GM21825 (cell line): Measurements from ENCODE around the gene ACP1.

Source experiments
- ATAC-seq: cut with Tn5 transposase; IDR thresholded peaks from one replicate; pipeline ENCODE4 v1.9.1; 2021; ENCODE audit warnings: mild to moderate bottlenecking, moderate library complexity; ENCODE audit not compliant: unreplicated experiment

Gene ACP1

DNA sequence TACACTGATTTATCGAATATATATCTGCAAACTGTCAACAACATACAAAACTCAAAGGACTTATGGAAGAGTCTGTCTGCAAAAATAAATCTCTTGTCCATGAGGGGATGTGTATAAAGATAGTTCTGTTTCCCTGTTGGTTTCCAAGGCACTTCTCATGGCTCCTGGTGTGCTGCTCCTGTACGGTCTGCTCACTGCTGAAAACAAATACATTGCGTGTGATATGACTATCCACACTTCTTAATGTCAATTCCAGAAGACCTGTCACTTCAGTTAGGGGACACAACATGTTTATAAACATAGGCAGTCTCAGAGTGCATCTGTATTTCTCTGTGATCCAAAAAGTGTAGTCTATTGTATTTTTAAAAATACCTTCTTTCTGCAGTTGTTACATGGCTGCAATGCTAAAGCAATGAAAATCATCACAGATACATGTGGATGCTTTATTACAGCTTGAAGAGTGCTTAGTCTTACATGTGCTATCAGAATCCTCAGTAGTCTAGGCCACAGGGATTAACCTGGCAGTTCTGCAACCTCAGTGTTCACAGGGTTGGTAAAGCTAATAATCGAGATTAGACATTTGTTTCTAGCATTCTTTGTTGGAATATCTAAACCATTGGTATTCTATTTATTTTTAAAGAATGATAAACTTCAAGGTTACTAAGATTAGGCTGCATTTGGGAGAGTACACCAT lies 15.4 kb downstream of the ACP1 start:
- no peak for ATAC-seq

DNA sequence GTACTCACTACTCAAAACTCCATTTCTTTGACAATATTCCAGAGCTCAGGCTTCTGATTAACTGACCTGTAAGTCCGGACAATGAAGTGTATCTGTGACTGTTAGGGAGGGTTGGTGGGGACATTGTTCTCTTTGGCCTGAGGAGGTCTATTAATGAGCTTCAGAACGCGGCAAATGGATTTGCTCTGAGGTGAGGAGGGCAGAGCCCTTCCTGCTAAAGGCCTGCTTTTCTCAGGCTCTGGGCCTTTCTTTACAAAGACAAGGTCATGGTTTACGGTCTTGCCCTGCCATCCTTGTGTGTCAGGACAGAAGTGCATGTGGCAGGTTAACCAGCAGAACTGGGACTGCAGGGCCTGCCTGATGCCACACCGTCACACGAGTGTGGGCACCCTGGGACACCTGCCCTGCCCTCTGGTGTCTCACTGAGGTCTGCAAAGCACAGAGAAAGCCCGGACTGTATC lies 15.9 kb downstream of the ACP1 start:
- no peak for ATAC-seq

DNA sequence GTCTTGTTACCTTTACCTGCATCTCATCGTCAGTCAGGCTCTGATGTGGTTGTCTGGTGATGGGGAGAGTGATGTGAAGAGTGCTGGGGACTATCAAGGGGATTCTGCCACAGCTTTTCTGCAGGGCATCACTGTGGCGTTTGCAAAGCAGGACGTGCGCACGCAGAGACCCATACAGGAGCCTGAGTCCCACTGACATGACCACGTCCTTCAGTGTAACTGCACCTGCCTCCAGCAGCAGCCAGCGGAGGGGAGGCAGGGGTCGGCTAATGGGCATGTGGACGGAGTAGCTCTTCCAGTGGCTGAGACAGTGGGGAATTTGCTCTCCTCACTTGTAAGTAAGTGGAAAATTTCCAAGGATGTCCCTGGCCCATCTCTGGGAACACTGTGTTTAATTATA lies 16.6 kb downstream of the ACP1 start:
- no peak for ATAC-seq

DNA sequence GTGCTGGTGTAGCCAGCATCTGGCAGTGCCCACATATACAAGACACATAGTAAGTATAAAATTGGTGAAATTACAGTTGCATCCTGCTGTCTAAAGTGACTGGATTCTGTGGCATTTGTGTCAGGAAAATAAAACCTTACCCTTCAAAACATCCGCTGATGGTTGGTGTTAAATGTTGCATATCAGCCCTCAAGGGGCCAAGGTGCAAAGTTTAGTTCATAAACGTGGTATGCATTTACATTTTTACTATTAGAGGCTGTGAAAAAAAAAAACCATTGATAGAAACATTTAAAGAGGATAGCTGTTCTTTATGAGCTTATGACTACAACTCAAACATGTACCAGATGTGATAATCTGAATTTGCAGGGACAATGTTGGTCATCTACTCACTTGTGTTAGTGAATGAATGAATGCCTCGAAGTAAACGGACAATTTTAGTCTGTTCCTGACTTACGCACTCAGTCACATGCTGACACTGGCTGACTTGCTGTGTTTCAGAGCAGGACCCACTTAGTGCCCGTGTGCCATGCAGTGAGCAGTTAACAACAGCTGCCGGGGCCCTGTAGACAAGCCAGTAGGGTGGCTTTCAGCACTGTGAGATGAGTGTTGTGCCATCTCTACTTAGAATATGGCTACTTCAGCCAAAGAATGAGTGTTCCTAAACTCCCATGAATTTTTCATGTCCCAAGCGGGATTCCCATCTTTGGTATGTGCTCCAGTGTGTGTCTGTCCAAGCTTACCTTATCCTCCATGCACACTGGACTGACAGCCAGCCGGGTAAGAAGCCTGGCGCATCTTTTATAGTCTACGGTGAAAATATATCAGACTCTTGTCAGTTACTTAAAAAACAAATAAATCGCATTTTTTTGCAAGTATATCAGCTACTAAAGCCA lies 17.9 kb downstream of the ACP1 start:
- no peak for ATAC-seq

DNA sequence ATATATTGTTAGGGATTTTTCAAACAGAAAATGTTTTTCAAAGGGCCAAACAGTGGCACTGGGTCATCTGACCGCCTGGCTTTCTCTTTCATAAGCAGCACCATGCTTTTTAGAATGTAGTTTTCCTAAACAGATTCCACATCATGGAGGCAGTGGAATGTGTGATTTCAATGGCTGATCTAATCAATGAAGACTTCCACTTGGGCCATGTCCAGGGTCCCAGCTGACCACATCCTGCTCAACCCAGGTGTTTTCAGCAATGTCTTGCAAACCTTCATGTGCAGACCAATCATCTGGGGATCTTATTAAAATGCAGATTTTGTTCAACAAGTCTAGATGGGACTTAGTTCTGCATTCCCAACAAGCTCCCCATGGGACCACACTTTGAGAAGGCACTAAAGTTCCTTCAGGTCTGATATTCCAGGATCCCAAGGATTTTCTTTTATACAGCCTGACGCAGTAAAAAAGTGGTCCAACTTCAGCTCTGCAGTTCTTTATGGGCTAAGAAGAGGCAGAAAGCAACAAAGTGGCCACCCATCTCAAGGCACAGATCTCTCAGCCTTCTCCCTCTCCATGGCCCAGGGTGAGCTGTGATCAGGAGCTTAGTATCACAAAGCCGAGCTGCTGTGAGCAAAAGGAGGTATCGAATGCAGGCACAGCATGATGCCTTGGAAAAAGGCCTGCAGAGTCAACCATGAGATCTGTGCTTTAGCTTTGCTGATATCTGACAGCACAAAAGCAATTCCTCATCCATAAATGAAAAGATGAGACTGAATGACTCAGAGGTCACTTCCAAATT lies 19.4 kb downstream of the ACP1 start:
- no peak for ATAC-seq

DNA sequence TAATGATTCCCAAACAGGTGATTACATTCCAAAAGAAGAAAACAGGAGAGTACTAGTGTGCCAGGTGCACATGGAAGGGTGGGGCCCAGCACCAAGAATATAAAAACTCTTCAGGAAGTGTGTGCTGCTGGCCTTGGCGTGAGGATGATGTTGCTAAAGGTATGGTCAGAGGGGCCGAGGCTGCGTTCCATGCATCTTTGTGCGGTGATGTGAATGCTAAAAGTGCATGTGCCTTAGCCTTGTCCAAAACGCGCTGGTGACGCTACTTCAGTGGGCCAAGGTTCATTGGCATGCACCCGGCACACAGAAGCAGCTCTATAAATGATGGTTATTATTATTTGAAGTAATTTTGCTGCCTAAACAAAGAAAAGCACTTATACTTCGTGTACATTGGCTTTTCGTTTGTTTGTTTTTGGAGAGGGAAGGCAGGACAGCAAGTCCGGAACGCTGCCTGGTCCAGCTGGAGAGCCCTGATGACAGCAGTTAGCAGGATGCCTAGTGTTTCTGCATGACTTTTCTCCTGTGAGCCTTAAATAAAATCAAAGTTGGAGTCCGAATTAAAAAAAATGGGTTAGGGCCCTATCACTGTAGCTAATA lies 20.2 kb downstream of the ACP1 start:
- no peak for ATAC-seq

DNA sequence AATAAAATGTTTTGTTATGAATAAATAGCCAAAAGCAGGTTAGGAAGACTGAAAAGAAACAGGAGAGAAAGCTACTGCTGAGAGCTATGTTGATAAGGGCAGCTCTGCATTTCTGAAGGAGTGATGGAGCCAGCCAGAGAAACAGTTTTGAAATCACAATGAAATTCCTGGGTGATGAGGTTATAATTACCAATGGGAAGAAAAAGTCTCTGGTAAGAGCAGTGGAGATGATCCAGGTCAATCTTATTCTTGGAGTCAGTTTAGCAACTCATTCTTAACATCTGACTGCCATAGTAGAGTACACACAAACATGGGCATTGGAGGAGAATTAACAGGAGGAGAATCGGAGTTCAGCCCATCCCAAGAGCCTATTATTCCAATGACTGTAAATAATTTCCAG lies 20.8 kb downstream of the ACP1 start:
- ATAC-seq = no peak

DNA sequence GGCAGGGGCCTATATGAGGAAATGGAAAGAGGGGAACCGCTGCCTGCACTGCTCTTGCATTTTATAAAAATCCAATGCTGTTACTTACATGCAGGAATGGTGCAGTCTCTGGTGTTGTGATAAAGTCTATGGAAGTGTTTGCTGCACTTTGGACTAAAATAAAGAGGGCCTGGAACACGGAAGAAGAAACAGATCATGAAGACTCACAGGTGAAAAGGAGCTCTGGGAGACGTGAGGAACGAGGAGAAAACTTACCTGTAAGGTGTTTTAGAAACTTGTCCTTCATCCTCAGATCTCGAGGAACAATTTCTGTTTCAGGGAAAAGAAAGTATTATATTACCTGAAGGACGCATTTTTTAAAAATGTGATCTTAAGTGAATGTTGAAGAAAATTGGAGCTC lies 21.3 kb downstream of the ACP1 start:
- no peak for ATAC-seq

DNA sequence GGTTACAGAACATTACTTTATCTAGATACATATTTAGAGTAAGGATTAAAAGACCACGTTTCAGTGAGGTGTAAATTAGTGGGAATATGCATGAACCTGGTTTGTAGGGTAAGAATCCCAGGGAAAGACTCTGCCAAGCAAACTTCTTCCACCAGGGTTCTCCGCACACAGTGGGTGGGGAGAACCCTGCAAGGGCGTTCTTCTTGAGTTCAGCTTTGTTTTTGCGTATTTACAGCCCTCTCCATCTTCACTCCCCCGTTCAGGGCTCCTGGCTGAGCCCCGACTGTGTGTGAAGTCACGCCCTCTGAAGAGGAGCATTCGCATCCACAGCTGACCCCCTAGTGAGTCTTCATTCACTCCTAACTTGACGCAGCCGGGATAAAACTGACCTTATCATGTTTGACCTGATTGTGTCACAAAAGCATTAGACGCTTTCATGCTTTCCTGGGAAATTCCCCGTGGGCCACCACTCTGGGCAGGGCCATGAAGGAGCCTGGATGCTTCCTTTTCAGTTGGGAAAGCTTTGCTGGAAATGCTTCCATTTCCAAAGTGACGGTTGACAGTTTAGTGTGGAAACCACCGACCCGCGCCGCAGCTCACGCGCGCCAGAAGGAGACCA lies 22.1 kb downstream of the ACP1 start:
- ATAC-seq = no peak

DNA sequence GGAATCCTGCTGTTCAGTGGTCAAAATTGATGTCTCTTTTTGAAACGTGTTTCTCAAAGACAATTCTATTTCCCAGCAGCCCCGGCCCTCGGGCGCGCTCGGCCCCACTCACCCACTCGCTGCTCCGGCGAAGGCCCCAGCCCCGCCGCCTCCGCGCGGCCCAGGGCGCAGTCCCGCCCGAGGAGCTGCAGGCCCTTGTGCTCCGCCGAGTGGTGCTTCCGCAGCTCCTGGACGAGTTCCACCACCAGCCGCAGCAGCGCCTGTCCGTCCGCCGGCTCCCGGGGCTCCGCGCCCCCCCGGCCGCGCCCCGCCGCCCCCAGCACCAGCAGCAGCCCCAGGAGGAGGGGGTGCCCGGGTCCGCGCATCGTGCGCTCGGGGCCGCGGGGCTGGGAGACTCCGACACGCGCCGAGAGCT lies 22.7 kb downstream of the ACP1 start:
- ATAC-seq = no peak

DNA sequence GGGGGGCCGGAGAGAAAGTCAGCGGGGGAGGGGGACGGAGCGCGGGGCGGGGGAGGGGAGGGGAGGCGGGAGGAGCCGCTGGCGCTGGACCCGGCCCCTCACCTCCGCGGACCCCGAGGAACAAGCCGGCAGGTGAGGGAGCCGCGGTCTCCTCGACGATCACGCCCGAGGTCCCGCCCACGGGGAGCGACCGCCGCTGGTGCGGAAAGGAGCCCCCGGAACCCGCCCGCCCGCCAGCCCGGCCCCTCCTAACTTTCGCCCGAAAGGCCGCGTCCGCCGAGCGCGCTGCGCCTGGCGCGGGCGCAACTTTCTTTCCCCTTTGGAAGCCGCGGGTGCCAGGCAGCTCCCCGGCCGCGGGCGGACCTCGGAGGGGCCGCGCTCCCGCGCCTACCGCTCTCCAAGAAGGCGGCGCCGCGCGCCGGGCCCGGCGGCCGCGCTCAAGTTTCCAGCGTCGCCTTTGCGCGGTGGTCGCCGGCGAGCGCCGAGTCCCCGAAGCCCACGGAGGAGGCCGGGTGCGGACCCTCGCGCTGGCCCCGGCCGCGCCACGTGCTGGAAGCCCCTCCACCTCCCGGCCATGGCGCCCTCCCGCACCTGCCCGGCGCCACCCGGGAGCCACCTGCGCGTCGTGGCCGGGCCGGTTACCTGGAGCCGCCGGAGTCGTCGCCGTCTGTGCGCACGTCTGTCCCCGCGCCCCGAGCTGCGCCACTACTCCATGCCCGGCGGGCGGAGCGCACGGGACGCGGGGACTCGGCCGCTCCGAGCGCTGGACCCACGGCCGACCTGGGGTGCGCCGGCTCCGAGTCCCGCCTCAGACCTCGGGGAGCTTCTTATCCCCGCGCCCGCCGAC lies 23.4 kb downstream of the ACP1 start, which contains the start of gene ALKAL2:
ALKAL2 (minus strand) TSS at position 181 of the 847 bp plus-strand sequence. CDS start 256 bp downstream, outside the sequence.
- no peak for ATAC-seq

DNA sequence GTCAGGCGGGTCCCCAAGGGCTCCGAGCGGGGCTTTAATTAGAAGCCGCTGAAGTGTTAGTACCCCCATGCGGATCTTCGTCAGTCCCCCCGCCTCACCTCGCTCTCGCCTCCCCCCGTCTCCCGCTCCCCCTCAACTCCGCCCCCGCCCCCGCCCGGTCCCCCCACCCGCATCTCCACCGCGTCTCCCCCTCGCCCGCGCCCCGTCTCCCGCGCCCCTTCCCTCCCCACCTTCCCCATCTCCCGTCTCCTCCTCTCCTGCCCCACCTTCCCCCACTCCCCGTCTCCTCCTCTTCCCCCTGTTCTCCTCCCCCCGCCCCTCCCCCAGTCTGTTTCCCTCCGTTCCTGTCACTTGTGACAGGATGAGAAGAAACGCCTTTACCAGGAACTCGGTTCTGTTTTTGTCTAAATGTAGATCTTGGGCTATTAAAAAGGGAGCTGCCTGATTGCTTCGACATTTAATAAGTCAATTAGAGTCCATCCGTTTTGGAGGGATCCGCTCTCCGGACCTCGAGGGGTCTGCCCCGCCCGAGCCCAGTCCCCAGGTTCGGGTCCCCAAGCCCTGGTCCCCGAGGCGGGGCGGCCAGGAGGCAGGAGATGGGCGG lies 24.1 kb downstream of the ACP1 start:
- no peak for ATAC-seq

DNA sequence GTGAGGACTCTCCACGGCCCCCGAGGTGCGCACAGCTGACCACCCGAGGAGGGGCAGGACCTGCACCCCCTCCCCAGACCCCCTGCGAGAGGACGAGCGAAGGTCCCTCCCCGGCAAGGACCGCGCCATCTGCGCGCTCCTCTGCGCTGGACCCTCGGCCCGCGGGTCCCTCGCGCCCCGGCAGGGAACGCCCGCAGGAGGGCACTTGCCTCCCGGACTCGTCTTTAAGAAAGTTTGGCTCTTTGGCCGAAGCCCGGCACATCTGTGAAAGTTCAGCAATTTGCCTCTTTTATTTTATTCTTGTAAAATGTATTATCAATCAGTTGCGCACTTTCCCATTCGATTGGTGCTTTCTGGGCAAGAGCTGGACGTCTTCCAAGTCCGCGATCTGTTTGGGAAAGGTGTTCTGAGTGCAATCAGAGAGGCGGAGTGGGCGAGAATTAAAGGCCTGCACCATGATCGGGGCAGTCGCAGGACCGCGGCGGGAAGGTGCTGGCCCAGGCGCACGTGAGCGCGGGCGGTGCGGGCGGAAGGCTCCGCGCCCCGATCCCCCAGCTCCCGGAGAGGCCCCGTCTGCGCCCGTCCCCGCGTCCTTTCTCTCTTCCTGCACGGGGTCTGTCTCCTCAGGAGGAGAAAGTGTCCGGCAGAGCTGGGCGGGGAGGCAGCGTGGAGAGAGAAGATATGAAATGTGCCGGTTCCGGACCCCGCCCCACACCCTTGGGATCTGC lies 24.8 kb downstream of the ACP1 start:
- no peak for ATAC-seq

DNA sequence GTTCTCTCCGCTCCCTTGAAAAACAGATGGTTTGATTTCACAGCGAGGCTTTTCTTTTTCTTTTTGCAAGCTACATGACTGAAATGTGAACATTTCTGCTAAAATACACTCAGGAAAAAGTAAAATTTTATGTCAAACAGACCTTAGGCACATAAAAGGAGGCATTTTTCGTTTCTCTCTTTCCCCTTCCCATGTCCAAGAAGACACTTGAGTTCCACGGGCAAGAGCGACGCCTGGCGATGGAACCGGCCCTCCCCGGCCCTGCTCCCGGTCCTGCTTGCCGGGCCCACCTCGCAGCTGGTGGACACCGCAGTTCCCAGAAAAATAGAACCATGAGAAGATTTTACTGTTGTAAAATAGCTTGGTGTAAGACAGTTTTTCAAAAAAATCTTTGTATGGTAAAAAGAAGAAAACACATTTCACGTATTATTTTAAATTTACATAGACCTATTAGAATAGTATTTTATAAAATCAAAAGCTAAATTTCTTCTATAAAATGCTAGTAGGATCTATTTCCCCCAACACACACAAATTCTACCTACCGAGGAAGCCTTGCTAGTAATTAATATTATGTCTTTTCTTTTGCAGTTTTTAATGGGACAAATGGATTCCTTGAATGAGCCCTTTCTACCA lies 25.5 kb downstream of the ACP1 start:
- no peak for ATAC-seq

DNA sequence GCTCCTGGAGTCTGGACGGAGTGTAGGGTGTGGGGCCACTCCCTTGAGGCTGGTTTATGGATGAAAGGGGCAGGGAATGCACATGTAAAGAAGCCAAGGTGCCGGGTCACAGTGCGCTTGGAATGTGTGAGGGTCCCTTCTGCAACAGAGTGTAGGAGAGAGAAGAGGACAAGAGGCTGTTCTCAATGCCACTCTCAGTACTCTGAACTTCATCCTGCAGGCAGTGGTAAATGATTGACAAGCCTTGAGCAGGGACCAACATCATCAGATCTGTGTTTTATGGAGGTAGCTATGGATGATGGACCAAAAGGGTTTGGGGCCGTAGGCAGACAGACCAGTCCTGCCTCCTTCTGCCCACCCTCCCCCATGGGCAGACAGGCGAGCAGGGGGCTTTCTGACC lies 30.3 kb downstream of the ACP1 start:
- ATAC-seq = no peak

DNA sequence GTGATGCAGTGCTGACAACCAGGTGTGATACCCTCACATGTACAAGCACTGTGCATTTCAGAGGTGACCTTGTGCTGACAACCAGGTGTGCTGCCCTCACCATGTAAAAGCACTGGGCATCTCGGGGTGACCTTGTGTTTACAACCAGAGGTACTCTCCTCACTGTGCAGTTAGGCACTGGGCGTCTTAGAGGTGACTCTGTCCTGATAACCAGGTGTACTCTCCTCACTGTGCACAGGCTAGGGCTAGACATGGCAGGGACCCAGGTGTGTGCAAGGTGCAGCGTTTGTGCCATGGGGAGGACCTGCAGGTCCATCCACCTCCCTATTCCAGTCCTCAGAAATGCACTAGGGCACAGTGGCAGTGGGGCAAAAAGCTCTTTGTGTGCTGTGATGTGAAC lies 31.6 kb downstream of the ACP1 start:
- no peak for ATAC-seq

DNA sequence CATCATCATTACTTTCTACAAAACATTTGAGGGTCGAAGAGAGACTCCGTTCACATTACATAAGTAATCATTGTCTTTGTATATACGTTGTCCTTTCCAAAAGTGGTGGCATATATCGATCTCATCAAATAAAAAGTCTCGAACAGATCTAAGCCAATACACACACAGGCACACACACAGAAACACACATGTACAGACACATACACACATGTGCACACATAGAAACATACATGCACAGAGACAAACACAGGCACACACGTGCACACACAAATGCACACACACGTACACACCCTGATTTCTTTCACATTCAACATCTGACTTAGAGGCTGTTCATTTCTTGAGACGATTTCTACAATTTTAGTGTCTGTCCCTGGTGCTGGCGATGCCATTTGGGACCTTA lies 40.6 kb downstream of the ACP1 start:
- ATAC-seq = no peak
